GM18499 (cell line): ENCODE data around the gene VPS11.
"Not testable (repeated sequence)": the region's sequence is repeated elsewhere in the genome, so short reads cannot be mapped to it uniquely, and the experiment has no call there.

Experiments
- ATAC-seq: cut with Tn5 transposase; IDR thresholded peaks from one replicate; pipeline ENCODE4 v1.9.1; 2021; ENCODE audit warnings: moderate number of reproducible peaks; ENCODE audit not compliant: insufficient read depth, unreplicated experiment

The VPS11 gene

DNA sequence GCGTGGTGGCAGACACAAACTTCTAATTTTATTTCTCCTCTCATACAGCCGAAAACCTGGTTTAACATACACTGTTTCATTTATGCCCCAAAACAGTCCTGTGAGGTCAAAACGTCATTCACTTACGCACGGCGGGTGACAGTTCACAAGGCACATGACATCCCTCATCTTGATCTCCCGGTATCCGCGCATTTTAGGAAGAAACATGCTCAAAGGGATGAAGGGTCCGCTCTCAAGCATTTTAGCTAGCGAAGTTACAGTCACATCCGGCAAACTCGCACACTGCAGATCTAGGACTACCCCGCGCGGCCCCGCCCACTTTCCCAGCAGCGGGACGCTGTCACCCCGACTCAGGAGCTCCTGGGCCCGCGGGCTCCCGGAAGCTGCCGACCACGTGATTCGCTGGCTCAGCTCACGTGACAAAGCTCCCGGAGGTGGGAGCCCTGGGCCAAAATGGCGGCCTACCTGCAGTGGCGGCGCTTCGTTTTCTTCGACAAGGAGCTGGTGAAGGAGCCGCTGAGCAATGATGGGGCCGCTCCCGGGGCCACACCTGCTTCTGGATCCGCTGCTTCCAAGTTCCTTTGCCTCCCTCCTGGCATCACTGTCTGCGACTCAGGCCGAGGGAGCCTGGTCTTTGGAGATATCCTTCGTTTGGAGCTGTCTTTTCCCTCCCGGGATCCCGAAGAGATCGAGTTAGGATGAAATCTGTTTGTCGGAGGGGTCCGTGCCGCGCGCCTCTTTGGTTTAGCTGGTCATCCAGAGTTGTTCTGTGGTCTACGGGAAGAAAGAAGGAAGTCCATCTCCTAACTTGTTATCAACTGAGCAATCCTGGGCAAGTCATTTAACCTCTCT, at the start of gene VPS11:
TSS of gene VPS11 (plus strand) at position 448 of the 852 bp plus-strand sequence. CDS start at position 454, 6 bp downstream.
- peak; percentile 75 for ATAC-seq

GRCh38 chr11:119018074-119018938, 49.3 kb upstream of the VPS11 start, which contains the start of the genes RPS25 and TRAPPC4:
Gene RPS25, minus strand, starts transcription at chr11:119018343. Its CDS starts 59 bp downstream, at chr11:119018284.
Gene TRAPPC4, plus strand, starts transcription at chr11:119018766. Its CDS starts 30 bp downstream, at chr11:119018796.
- peak; percentile 71 for ATAC-seq

DNA sequence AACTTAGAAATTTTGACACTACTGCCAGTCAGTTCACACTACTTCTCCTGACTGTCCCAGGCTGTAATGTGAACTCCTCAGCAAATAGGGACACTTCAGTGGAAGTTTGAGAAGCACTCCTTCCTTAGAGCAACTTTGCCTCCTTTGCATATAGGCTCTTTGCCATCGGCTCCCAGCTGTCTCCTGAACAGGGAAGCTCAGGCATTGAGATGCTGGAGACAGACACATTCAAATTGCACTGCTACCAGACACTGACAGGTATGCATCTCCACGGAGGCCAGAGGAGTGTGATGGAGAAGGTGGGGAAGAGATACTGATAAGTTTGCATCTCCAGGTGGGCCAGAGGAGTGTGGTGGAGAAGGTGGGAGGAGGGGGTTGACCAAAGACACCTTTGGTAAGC, 47.6 kb upstream of the VPS11 start:
- ATAC-seq = no peak

DNA sequence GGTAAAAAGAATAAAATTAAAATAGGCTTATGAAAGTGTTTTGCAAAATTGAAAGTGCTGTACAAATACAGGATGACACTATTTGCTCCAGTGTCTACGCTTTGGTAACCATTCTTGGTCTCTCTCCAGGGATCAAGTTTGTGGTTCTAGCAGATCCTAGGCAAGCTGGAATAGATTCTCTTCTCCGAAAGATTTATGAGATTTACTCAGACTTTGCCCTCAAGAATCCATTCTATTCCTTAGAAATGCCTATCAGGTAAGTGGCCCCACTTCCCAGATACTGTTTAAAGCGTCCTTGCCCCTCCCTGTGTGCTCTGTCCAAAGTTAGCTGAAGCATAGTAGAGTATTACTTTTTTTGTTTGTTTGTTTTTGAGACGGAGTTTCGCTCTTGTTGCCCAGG, 46.0 kb upstream of the VPS11 start:
- ATAC-seq = no peak

DNA sequence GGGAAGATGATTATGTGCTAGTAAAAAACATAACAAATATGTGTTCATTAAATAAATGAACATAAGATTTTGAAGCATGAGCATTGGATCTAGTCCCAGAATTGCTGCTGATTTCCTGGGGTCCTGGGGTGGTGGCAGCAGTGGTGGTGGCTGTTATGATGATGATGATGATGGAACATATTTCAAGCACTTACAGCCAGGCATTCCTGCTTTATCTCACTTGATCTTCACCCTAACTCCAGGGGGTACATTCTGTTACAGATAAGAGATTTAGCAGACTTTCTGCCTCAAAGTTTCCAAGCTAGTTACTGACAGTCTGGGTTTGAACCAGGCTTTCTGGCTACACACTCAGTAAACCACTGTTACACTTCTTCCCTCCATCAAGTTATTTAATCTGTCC, 43.9 kb upstream of the VPS11 start:
- ATAC-seq = no peak

GRCh38 chr11:119024430-119025098, 43.1 kb upstream of the VPS11 start:
- no peak for ATAC-seq

DNA sequence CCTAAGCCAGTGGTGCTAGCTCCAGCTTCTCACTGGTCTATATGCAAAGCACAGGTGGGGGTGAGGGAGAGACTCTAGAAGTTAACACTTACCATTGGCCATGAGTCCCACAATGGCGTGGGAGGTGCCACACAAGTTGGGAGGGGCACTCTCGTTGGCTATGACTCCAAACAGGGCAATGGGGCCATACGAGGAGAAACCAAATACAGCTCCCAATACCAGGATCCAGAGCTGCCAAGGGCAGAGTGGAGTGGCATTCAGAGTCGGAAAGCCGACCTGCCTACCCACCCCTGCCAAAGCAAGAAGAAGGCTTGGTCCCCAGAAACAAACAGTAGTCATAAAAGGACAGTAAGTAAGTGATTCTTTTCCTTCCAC, 42.5 kb upstream of the VPS11 start:
- ATAC-seq = no peak

GRCh38 chr11:119025541-119025940, 42.1 kb upstream of the VPS11 start:
- ATAC-seq = no peak

- ATAC-seq = no peak
Observed at GRCh38 chr11:119025978-119026766, 41.4 kb upstream of the VPS11 start.

GRCh38 chr11:119026970-119027369, 40.6 kb upstream of the VPS11 start:
- no peak for ATAC-seq

GRCh38 chr11:119027561-119028345, 39.9 kb upstream of the VPS11 start:
- ATAC-seq = no peak

- no peak for ATAC-seq
Observed at GRCh38 chr11:119028346-119029068, 39.1 kb upstream of the VPS11 start.

GRCh38 chr11:119029069-119029339, 38.6 kb upstream of the VPS11 start:
- no peak for ATAC-seq

- ATAC-seq = no peak
Observed at GRCh38 chr11:119029340-119030028, 38.1 kb upstream of the VPS11 start.

DNA sequence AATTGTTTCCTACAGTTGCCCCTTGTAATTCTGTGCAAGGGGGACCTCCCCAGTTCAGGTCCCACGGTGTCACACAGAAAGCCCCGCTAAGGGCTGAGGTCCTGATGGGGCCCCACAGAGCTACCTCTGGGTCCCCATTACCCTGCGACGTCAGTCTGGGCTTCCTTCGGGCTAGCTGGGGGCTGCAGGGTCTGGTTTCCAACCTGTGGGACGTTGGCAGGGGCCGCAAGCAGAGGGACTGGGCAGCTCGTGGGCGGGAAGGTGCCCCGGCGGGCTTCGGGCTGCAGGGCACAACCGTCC, 37.6 kb upstream of the VPS11 start:
- ATAC-seq = no peak

DNA sequence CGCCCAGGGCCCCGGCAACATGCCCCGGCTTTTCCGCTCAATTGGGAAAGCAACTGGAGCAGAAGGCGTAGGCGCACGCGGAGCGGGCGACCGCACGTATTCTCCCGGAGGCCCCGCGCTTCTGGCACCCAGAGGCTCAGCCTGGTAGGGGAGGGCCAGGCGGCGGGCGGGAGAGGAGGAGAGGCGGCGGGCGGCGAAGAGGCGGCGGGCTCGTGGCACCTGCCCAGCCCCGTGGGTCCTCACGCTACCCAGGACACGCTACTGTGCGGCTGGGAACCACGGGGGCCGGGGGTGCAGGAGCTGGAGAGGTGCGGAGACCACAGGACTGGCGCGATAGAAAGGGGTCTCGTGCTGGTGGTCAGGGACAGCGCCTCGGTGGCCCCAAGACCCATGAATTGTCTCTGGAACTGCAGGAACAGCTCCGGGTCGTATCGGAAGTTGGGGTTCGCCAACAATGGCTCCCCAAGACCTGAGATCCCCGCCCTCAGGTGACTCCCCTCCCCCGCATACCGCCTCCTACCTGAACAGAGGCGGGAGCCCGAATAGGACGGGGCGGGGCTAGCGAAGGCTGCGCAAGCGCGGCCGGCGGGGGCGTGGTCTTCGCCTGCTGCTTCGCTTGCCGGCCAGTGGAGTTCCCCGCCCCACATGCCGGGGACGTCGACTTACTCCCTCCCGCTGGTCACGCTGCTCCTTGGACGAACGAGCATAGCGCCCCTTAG, 37.1 kb upstream of the VPS11 start, which contains the start of gene SLC37A4:
TSS of gene SLC37A4 (minus strand) at position 549 of the 719 bp plus-strand sequence.
- peak; percentile 64 for ATAC-seq

DNA sequence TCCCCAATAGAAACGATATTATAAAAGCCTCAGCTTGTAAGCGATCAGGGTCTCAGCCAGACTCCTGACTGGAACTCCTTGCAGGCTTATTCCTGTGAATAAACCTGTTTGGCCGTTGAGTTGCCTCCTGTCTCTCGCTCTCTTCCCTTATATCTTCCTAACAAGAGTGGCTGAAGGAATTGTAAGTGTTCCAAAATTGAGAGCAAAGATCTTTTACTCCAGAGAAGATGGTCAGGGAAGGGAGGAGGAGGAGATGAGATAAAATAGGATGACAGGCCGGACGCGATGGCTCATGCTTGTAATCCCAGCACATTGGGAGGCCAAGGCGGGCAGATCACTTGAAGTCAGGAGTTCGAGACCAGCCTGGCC, 35.7 kb upstream of the VPS11 start:
- no peak for ATAC-seq

GRCh38 chr11:119033421-119033820, 34.2 kb upstream of the VPS11 start:
- ATAC-seq = not testable (repeated sequence)
